ENCODE results near the gene CYP26B1. TPM values are rescaled to one million over a fixed set of nuclear protein-coding genes. Genes with fewer than 3 reads are reported as not detected.

Gene CYP26B1
- total and polyA plus RNA-seq, 9 of the 15 experiments (the other 6 are each of a cell fraction or from before 2014, with no cell fraction given) = 0.01 to 0.13 (median 0.04) TPM; not detected in 6

- Histone ChIP-seq H3K9ac (ENCODE audit: insufficient read depth in 1 of 2, low read depth in 2 of 2, low read length in 2 of 2) (no peak overlapping the region), H3K36me3 (ENCODE audit: control insufficient read depth, insufficient read depth, low read length) (no peaks in the 10 kb centered on the region), H3K4me3 (no peak overlapping the region), H3K9me1 (ENCODE audit: control insufficient read depth, insufficient read depth, low read length) (no peaks in the 10 kb centered on the region), H3K4me2 (ENCODE audit: insufficient read depth, low read length) (peak overlapping the region; percentile 24; the same call in 1 of the 2 replicates), H4K20me1 (replicated peaks; ENCODE audit: control insufficient read depth, insufficient read depth, low read length) (no peaks in the 10 kb centered on the region), H3K4me1 (replicated peaks in 1 of 2; ENCODE audit: control insufficient read depth in 2 of 2, insufficient read depth in 2 of 2, low read length in 2 of 2) (no peaks in the 10 kb centered on the region; a peak in 3 of 5 replicates), H3K79me2 (ENCODE audit: control insufficient read depth, insufficient read depth, low read length) (no peaks in the 10 kb centered on the region), H3K9me3 (replicated peaks; ENCODE audit: control insufficient read depth, insufficient read depth, low read depth, low read length) (no peaks in the 10 kb centered on the region), H2AFZ (ENCODE audit: low read depth, low read length) (peak overlapping the region; percentile 58; the same call in 1 of the 2 replicates), H3K27ac (ENCODE audit: extremely low read depth, low read depth, low read length) (no peak overlapping the region), H3K27me3 (ENCODE audit: control insufficient read depth in 2 of 2, insufficient read depth in 2 of 2, low read length in 2 of 2) (peaks cover 0 to 17% of the 10 kb centered on the region in 2 experiments; a peak in 4 of 5 replicates)
- TF ChIP-seq CBX5 (IDR thresholded peaks at IDR 0.05; ENCODE audit: borderline replicate concordance, low read depth) (no peak), KAT7 (CRISPR knock-in tag; IDR thresholded peaks at IDR 0.05; ENCODE audit: borderline replicate concordance) (no peak), NRF1 (conservative IDR thresholded peaks at IDR 0.05 in 1 of 2, IDR thresholded peaks at IDR 0.05 in 1 of 2) (peak; percentile 75 to 80), ZNF511 (CRISPR knock-in tag; IDR thresholded peaks at IDR 0.05) (no peak), NR2F6 (CRISPR knock-in tag; IDR thresholded peaks at IDR 0.05) (no peak)
- CTCF ChIA-PET (ENCODE audit: low intra/inter-chr PET ratio) = interaction anchor here (0.6 kb wide), 1 partner anchor 721 kb away, joined by 3 read pairs; no protein-coding TSS in a partner anchor
- intact Hi-C loops (cut with micrococcal nuclease) = no loop called here
- in situ Hi-C loops (cut with MboI) = no loop called here
- no TSS peak for BruUV-seq (replicated peaks)
- no peak for ATAC-seq
- 15% methylated on average over 12 of the region's 13 CpGs for WGBS (ENCODE audit: insufficient coverage, low coverage, missing lambda C conversion rate)
- FAIRE-seq = no peak
- no peak for DNase-seq (ENCODE audit: extremely low read depth in 1 of 4, low spot score in 3 of 4)
- POLR2A ChIA-PET = no interaction called here
Observed at GRCh38 chr2:72089537-72089936, 58.1 kb downstream of the CYP26B1 start.

GRCh38 chr2:72089028-72089427, 58.6 kb downstream of the CYP26B1 start:
- Histone ChIP-seq H3K9me3 (replicated peaks; ENCODE audit: control insufficient read depth, insufficient read depth, low read depth, low read length) (no peaks in the 10 kb centered on the region), H3K4me2 (ENCODE audit: insufficient read depth, low read length) (no peak overlapping the region), H3K27ac (ENCODE audit: extremely low read depth, low read depth, low read length) (no peak overlapping the region), H2AFZ (ENCODE audit: low read depth, low read length) (0 out of 2 replicates have a peak overlapping the region, but pooled peaks have one; percentile 9), H3K4me3 (no peak overlapping the region), H4K20me1 (replicated peaks; ENCODE audit: control insufficient read depth, insufficient read depth, low read length) (no peaks in the 10 kb centered on the region), H3K9ac (ENCODE audit: insufficient read depth in 1 of 2, low read depth in 2 of 2, low read length in 2 of 2) (no peak overlapping the region), H3K4me1 (replicated peaks in 1 of 2; ENCODE audit: control insufficient read depth in 2 of 2, insufficient read depth in 2 of 2, low read length in 2 of 2) (no peaks in the 10 kb centered on the region; a peak in 3 of 5 replicates), H3K9me1 (ENCODE audit: control insufficient read depth, insufficient read depth, low read length) (no peaks in the 10 kb centered on the region), H3K79me2 (ENCODE audit: control insufficient read depth, insufficient read depth, low read length) (no peaks in the 10 kb centered on the region), H3K36me3 (ENCODE audit: control insufficient read depth, insufficient read depth, low read length) (no peaks in the 10 kb centered on the region), H3K27me3 (ENCODE audit: control insufficient read depth in 2 of 2, insufficient read depth in 2 of 2, low read length in 2 of 2) (peaks cover 0 to 20% of the 10 kb centered on the region in 2 experiments; a peak in 4 of 5 replicates)
- intact Hi-C loops (cut with micrococcal nuclease) = no loop called here
- CTCF ChIA-PET (ENCODE audit: low intra/inter-chr PET ratio) = interaction anchor here (0.6 kb wide), 1 partner anchor 722 kb away, joined by 3 read pairs; no protein-coding TSS in a partner anchor
- DNase-seq (ENCODE audit: extremely low read depth in 1 of 4, low spot score in 3 of 4) (no peak), ATAC-seq (no peak), FAIRE-seq (no peak)
- no TSS peak for BruUV-seq (replicated peaks)
- WGBS (ENCODE audit: insufficient coverage, low coverage, missing lambda C conversion rate) = 43% methylated on average over 3 of the region's 4 CpGs
- in situ Hi-C loops (cut with MboI) = no loop called here
- POLR2A ChIA-PET = no interaction called here
- TF ChIP-seq ZNF507 (tag; conservative IDR thresholded peaks at IDR 0.05) (peak; percentile 41), GTF2B (IDR thresholded peaks at IDR 0.05; ENCODE audit: extremely low read depth, insufficient read length) (no peak), HSF4 (CRISPR knock-in tag; IDR thresholded peaks at IDR 0.05; ENCODE audit: borderline replicate concordance) (no peak), ELF4 (CRISPR knock-in tag; IDR thresholded peaks at IDR 0.05) (peak; percentile 40; the same call in 1 of the 2 replicates), ZBTB26 (CRISPR knock-in tag; IDR thresholded peaks at IDR 0.05) (peak; percentile 64; the same call in 1 of the 2 replicates), SMARCA5 (IDR thresholded peaks at IDR 0.05) (no peak), NFATC3 (IDR thresholded peaks at IDR 0.05) (no peak), THRB (CRISPR knock-in tag; conservative IDR thresholded peaks at IDR 0.05) (peak; percentile 71; the same call in 1 of the 2 replicates)
